Gastroesophageal sphincter (tissue), 4 donors: ENCODE measurements around the gene BMI1. TPM values are rescaled to one million over a fixed set of nuclear protein-coding genes. Genes with fewer than 3 reads are reported as not detected.
A peak's percentile ranks its signal among the peaks of the same experiment; 100 is the strongest.

Experiments
- ATAC-seq: fragments of 150-250 bp; one replicate; pipeline ENCODE4 v1.9.1; 2016; ENCODE audit warnings: mild to moderate bottlenecking, moderate library complexity
- H3K27ac ChIP-seq, 4 donors: fragments of 200-600 bp; sonication (generic) in 3 of 4; 1 replicate in 3 of 4; 2 replicates in 1 of 4; pipeline ENCODE4 v1.5.1; 2016 to 2019
- H3K27me3 ChIP-seq: fragments of 200-600 bp; sonication (generic); one replicate; pipeline ENCODE4 v1.5.1; 2019
- H3K36me3 ChIP-seq, 2 donors: fragments of 200-600 bp; sonication (generic); one replicate each; pipeline ENCODE4 v1.5.1; 2019; ENCODE audit warnings: control low read depth in 1 of 2
- H3K4me1 ChIP-seq, 3 donors: fragments of 200-600 bp; sonication (generic); 1 replicate in 2 of 3; 2 replicates in 1 of 3; pipeline ENCODE4 v1.5.1; 2016 to 2019; ENCODE audit warnings: control low read depth in 2 of 3
- H3K4me3 ChIP-seq, 2 donors: fragments of 200-600 bp; sonication (generic); one replicate each; pipeline ENCODE4 v1.5.1; 2019; ENCODE audit warnings: mild to moderate bottlenecking in 1 of 2, moderate library complexity in 1 of 2
- H3K9me3 ChIP-seq, 3 donors: fragments of 200-600 bp; sonication (generic); one replicate each; pipeline ENCODE4 v1.5.1; 2017 to 2019; ENCODE audit warnings: control low read depth in 2 of 3
- CTCF ChIP-seq, 4 experiments: fragments of 200-600 bp in 2 of 4; fragments of 450-650 bp in 2 of 4; sonication (generic) in 1 of 4; IDR thresholded peaks; one replicate each; pipeline ENCODE4 v1.5.1; 2017 to 2019; ENCODE audit warnings: antibody characterized with exemption in 4 of 4, mild to moderate bottlenecking in 2 of 4, moderate library complexity in 2 of 4
- EP300 ChIP-seq: sonication (generic); formaldehyde crosslinking; IDR thresholded peaks from one replicate; pipeline ENCODE4 v1.6.1; 2017; ENCODE audit warnings: antibody characterized with exemption, mild to moderate bottlenecking
- POLR2A ChIP-seq, 2 donors: fragments of 450-650 bp; IDR thresholded peaks; one replicate each; pipeline ENCODE4 v1.6.1; 2017; ENCODE audit warnings: antibody characterized with exemption in 2 of 2, mild to moderate bottlenecking in 2 of 2, moderate library complexity in 1 of 2
- POLR2AphosphoS5 ChIP-seq: sonication (generic); formaldehyde crosslinking; IDR thresholded peaks from one replicate; pipeline ENCODE4 v1.6.1; 2017; ENCODE audit warnings: antibody characterized with exemption
- WGBS, 2 donors: methylation state at CpG; one replicate each; pipeline ENCODE4 v1.1.5; 2018; ENCODE audit warnings: low coverage in 1 of 2; 5-methylcytosine and 5-hydroxymethylcytosine counted together
- total RNA-seq, 4 donors: library from RNA; depleted of rRNA; stranded (reverse); fragments of >200 nt; gene quantifications; one replicate each; pipeline ENCODE4 v1.1.0, GENCODE V29; 2016

The BMI1 gene
- total RNA-seq, 4 donors from 2014 or later: 70.5 to 108 (median 94.3) TPM

- 94% methylated on average over 3 of the region's 3 CpGs for WGBS, 2 donors
- H3K36me3 ChIP-seq: no peaks in the 10 kb centered on the region
- no peaks in the 10 kb centered on the region for H3K9me3 ChIP-seq
- TF ChIP-seq POLR2A (IDR thresholded peaks at IDR 0.05) (no peak), CTCF (IDR thresholded peaks at IDR 0.05) (no peak), POLR2AphosphoS5 (no peak), EP300 (no peak)
- no peak for ATAC-seq
- H3K27ac ChIP-seq: no peak overlapping the region
- no peaks in the 10 kb centered on the region for H3K27me3 ChIP-seq
- no peak overlapping the region for H3K4me3 ChIP-seq
- peaks cover 8 to 59% (median 21%) of the 10 kb centered on the region in 3 donors for H3K4me1 ChIP-seq
These were observed 2.1 kb upstream of the BMI1 start for GRCh38 chr10:22318772-22319171.

GRCh38 chr10:22319547-22319979 lies 1.3 kb upstream of the BMI1 start:
- ATAC-seq: no peak
- H3K27me3 ChIP-seq: no peaks in the 10 kb centered on the region
- 74 to 83% methylated on average over 10 of the region's 10 CpGs for WGBS, 2 donors
- H3K27ac ChIP-seq: peak overlapping the region; percentile 93 to 99 (median 96)
- H3K9me3 ChIP-seq: no peaks in the 10 kb centered on the region
- H3K4me3 ChIP-seq: peak overlapping the region; percentile 85 to 91
- peaks cover 9 to 67% (median 26%) of the 10 kb centered on the region in 3 donors for H3K4me1 ChIP-seq
- TF ChIP-seq POLR2AphosphoS5: no peak
- no peak for TF ChIP-seq POLR2A (IDR thresholded peaks at IDR 0.05)
- no peak for TF ChIP-seq CTCF (IDR thresholded peaks at IDR 0.05)
- no peaks in the 10 kb centered on the region for H3K36me3 ChIP-seq

GRCh38 chr10:22319980-22320558 lies 830 bp upstream of the BMI1 start:
- peaks cover 13 to 69% (median 27%) of the 10 kb centered on the region in 3 donors for H3K4me1 ChIP-seq

GRCh38 chr10:22321156-22321923 lies 441 bp downstream of the BMI1 start:
- peak; percentile 39 for ATAC-seq
- no peak for TF ChIP-seq EP300
- peak in 3 of 4 experiments; percentile 6 to 9 (median 8) for TF ChIP-seq CTCF (IDR thresholded peaks at IDR 0.05)
- peak; percentile 14 for TF ChIP-seq POLR2AphosphoS5
- TF ChIP-seq POLR2A (IDR thresholded peaks at IDR 0.05): peak; percentile 26 to 39
- Histone ChIP-seq H3K4me3 (peak overlapping the region; percentile 80 to 85), H3K27ac (peak overlapping the region; percentile 89 to 99 (median 96)), H3K36me3 (no peaks in the 10 kb centered on the region), H3K4me1 (peaks cover 10 to 73% (median 24%) of the 10 kb centered on the region in 3 donors), H3K9me3 (no peaks in the 10 kb centered on the region), H3K27me3 (no peaks in the 10 kb centered on the region)
- 0% methylated on average over 12 of the region's 114 CpGs; no CpG with 5 or more reads in 1 of the 2 donors for WGBS, 2 donors

More at GRCh38 chr10:22319980-22320558, 830 bp upstream of the BMI1 start:
- ATAC-seq: no peak
- no peak for TF ChIP-seq POLR2AphosphoS5
- TF ChIP-seq CTCF (IDR thresholded peaks at IDR 0.05): peak in 1 of 4 experiments; percentile 6
- Histone ChIP-seq H3K27ac (peak overlapping the region; percentile 93 to 99 (median 96)), H3K27me3 (no peaks in the 10 kb centered on the region), H3K4me3 (peak overlapping the region; percentile 85 to 91), H3K9me3 (no peaks in the 10 kb centered on the region), H3K36me3 (no peaks in the 10 kb centered on the region)
- WGBS, 2 donors: 11 to 33% methylated on average over 9 to 13 of the region's 30 CpGs
